Smooth muscle cell (in vitro differentiated cells): ENCODE data around the gene PFN3. TPM values are rescaled to one million over a fixed set of nuclear protein-coding genes. Genes with fewer than 3 reads are reported as not detected.

Experiments
- DNase-seq: peaks from one replicate; lab custom pipeline; 2025; ENCODE audit not compliant: unreplicated experiment; lab: John Stamatoyannopoulos, UW
- H2AFZ ChIP-seq: fragments of 200-600 bp; sonication (generic); 2 replicates; pipeline ENCODE4 v1.6.0; 2016; ENCODE audit warnings: antibody characterized with exemption, low read depth, mild to moderate bottlenecking
- H3F3A ChIP-seq: fragments of 200-600 bp; sonication (generic); 2 replicates; pipeline ENCODE4 v1.6.0; 2017; ENCODE audit warnings: antibody characterized with exemption, low read depth
- H3K27ac ChIP-seq: fragments of 200-600 bp; sonication (generic); 2 replicates; pipeline ENCODE4 v1.5.1; 2016; ENCODE audit warnings: low read depth, mild to moderate bottlenecking
- H3K27me3 ChIP-seq: fragments of 200-600 bp; sonication (generic); 2 replicates; pipeline ENCODE4 v1.6.1; 2016; ENCODE audit warnings: low read depth, mild to moderate bottlenecking
- H3K36me3 ChIP-seq: fragments of 200-600 bp; sonication (generic); 2 replicates; pipeline ENCODE4 v1.5.1; 2016; ENCODE audit warnings: low read depth
- H3K4me1 ChIP-seq: fragments of 200-600 bp; sonication (generic); 2 replicates; pipeline ENCODE4 v1.5.1; 2016; ENCODE audit warnings: low read depth
- H3K4me2 ChIP-seq: fragments of 200-600 bp; sonication (generic); 2 replicates; pipeline ENCODE4 v1.6.0; 2016; ENCODE audit warnings: mild to moderate bottlenecking
- H3K4me3 ChIP-seq: fragments of 200-600 bp; sonication (generic); 2 replicates; pipeline ENCODE4 v1.5.1; 2016; ENCODE audit warnings: mild to moderate bottlenecking
- H3K79me2 ChIP-seq: fragments of 200-600 bp; sonication (generic); 2 replicates; pipeline ENCODE4 v1.6.0; 2016; ENCODE audit warnings: low read depth, mild to moderate bottlenecking
- H3K9ac ChIP-seq: fragments of 200-600 bp; sonication (generic); 2 replicates; pipeline ENCODE4 v1.6.0; 2016; ENCODE audit warnings: low read depth
- H3K9me3 ChIP-seq: fragments of 200-600 bp; sonication (generic); replicated peaks from 2 replicates; pipeline ENCODE4 v1.5.1; 2016; ENCODE audit warnings: low read depth
- H4K20me1 ChIP-seq: fragments of 200-600 bp; sonication (generic); 2 replicates; pipeline ENCODE4 v1.6.0; 2016; ENCODE audit warnings: low read depth
- WGBS: methylation state at CpG from one replicate; pipeline ENCODE4 v1.1.7; 2016; ENCODE audit warnings: low lambda C conversion rate; 5-methylcytosine and 5-hydroxymethylcytosine counted together
- polyA plus RNA-seq: library from polyadenylated mRNA; unstranded; fragments of >200 nt; fragmentation: Nextera tagmentation; extraction: Ambion mirVana; gene quantifications from 2 replicates; pipeline ENCODE4 v1.2.1, GENCODE V29; 2016
- total RNA-seq: library from RNA; depleted of rRNA; stranded (reverse); fragments of >200 nt; gene quantifications from 2 replicates; pipeline ENCODE4 v1.2.3, GENCODE V29; 2014
- TF ChIP-seq, protein P1 (sequence below): fragments of 200-600 bp; sonication (generic); IDR thresholded peaks from 2 replicates; pipeline ENCODE4 v1.5.1; 2017; ENCODE audit warnings: borderline replicate concordance, mild to moderate bottlenecking, antibody characterized with exemption; ENCODE audit not compliant: insufficient read depth, poor library complexity, severe bottlenecking

PFN3 gene
- total and polyA plus RNA-seq, 2 experiments from 2014 or later: not detected

DNA sequence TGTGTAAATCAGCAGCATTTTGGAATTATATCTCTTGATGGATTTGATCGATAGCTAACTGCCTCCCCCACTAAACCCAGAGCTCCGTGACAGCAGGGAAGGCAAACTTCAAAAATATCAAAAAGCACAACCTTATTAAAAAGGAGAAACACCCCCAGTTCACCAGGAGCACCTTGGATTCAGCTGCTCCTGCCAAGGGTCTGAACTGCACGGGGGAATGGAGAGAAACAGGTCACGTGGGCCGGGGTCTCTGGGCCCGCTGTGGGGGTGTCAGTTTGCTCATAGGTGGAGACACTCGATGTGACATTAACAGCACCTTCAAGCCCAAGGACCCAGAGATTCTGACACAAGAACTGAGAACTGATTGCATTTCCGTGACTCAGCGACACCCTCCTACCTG is 17.3 kb downstream of the PFN3 start:
- Histone ChIP-seq H3K9ac (no peak overlapping the region), H3K36me3 (no peaks in the 10 kb centered on the region), H2AFZ (no peak overlapping the region), H4K20me1 (no peaks in the 10 kb centered on the region), H3K27ac (no peak overlapping the region), H3K4me2 (no peak overlapping the region), H3K9me3 (no peaks in the 10 kb centered on the region), H3K4me3 (no peak overlapping the region), H3K79me2 (no peaks in the 10 kb centered on the region), H3F3A (peaks cover under 1% of the 10 kb centered on the region), H3K27me3 (no peaks in the 10 kb centered on the region), H3K4me1 (no peaks in the 10 kb centered on the region)
- 95% methylated on average over 9 of the region's 9 CpGs for WGBS
- DNase-seq: no peak
- TF ChIP-seq, protein P1, sequence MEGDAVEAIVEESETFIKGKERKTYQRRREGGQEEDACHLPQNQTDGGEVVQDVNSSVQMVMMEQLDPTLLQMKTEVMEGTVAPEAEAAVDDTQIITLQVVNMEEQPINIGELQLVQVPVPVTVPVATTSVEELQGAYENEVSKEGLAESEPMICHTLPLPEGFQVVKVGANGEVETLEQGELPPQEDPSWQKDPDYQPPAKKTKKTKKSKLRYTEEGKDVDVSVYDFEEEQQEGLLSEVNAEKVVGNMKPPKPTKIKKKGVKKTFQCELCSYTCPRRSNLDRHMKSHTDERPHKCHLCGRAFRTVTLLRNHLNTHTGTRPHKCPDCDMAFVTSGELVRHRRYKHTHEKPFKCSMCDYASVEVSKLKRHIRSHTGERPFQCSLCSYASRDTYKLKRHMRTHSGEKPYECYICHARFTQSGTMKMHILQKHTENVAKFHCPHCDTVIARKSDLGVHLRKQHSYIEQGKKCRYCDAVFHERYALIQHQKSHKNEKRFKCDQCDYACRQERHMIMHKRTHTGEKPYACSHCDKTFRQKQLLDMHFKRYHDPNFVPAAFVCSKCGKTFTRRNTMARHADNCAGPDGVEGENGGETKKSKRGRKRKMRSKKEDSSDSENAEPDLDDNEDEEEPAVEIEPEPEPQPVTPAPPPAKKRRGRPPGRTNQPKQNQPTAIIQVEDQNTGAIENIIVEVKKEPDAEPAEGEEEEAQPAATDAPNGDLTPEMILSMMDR: no peak

DNA sequence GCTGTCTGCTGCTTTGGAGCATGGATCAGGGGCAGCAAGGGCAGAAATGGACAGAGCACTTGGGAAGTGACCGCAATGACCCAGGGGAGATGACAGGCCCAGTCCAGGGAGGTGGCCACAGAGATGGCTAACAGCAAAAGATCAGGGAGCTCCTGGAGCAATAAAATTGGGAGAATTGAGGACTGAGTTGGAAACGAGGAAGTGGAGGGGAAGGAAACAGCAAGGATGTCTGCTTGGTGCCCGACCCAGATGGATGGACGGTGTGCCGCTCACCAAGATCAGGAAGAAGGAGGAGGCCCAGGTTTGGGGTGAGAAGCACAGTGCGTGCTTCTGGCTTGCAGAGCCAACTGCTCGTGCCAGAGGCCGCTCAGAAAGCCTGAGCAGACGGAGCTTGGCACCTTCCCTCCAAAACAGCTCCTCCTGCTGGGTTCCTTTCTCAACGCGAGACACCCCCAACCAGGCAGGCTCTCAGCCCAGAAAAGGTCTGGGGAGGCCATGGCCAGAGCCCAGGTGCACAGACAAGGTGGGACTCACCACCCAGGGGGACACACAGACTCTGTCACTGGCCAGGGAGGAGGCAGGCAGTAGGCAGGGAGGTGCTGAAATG is 17.9 kb downstream of the PFN3 start:
- DNase-seq: no peak
- Histone ChIP-seq H3K4me1 (no peaks in the 10 kb centered on the region), H3K9me3 (no peaks in the 10 kb centered on the region), H3K27ac (no peak overlapping the region), H3F3A (no peaks in the 10 kb centered on the region), H2AFZ (no peak overlapping the region), H3K36me3 (no peaks in the 10 kb centered on the region), H3K79me2 (no peaks in the 10 kb centered on the region), H3K4me3 (no peak overlapping the region), H3K27me3 (no peaks in the 10 kb centered on the region), H3K9ac (no peak overlapping the region), H3K4me2 (no peak overlapping the region), H4K20me1 (no peaks in the 10 kb centered on the region)
- TF ChIP-seq, protein P1: no peak
- WGBS: 70% methylated on average over 11 of the region's 11 CpGs

DNA sequence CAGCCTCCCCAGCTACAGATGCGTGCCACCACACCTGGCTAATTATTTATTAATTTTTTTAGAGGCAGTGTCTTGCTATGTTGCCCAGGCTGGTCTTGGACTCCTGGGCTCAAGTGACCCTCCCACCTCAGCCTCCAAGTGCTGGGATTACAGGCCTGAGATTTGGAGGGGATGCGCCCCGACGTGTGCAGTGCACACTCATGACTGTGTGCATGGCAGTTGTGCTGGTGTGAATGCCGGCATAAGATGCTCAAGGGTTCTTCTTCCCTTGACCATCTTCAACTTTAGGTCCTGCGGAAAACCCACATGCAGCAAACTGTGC is 19.7 kb downstream of the PFN3 start:
- TF ChIP-seq, protein P1: no peak
- Histone ChIP-seq H3K9me3 (no peaks in the 10 kb centered on the region), H3K27me3 (no peaks in the 10 kb centered on the region), H4K20me1 (no peaks in the 10 kb centered on the region), H3F3A (no peaks in the 10 kb centered on the region), H3K4me2 (no peak overlapping the region), H3K79me2 (no peaks in the 10 kb centered on the region), H3K27ac (no peak overlapping the region), H2AFZ (no peak overlapping the region), H3K9ac (no peak overlapping the region), H3K36me3 (no peaks in the 10 kb centered on the region), H3K4me1 (no peaks in the 10 kb centered on the region), H3K4me3 (no peak overlapping the region)
- DNase-seq: no peak
- WGBS: 95% methylated on average over 6 of the region's 6 CpGs
